Stomach (tissue), 9 donors: ENCODE results near the gene CERS5. TPM values are rescaled to one million over a fixed set of nuclear protein-coding genes. Genes with fewer than 3 reads are reported as not detected.
"Not testable (repeated sequence)": the region's sequence is repeated elsewhere in the genome, so short reads cannot be mapped to it uniquely, and the experiment has no call there.

ENCODE experiments used
- DNase-seq, 2 donors: peaks; one replicate each; pipeline versions ENCODE4 v3.0.0 to v3.0.0-alpha.2; 2013 to 2019
- H3K27ac ChIP-seq, 5 donors: fragments of 200-600 bp in 4 of 5; sonication (generic) in 4 of 5; one replicate each; pipeline ENCODE4 v1.5.1; 2013 to 2019; ENCODE audit warnings: mild to moderate bottlenecking in 1 of 5, moderate library complexity in 1 of 5
- H3K27me3 ChIP-seq, 3 donors: fragments of 200-600 bp; sonication (generic); one replicate each; pipeline ENCODE4 v1.5.1; 2017 to 2019; ENCODE audit warnings: mixed run types in 1 of 3
- H3K36me3 ChIP-seq, 4 donors: fragments of 200-600 bp; sonication (generic); 1 replicate in 3 of 4; 2 replicates in 1 of 4; pipeline ENCODE4 v1.5.1; 2016 to 2019
- H3K4me1 ChIP-seq, 4 donors: fragments of 200-600 bp; sonication (generic); one replicate each; pipeline ENCODE4 v1.5.1; 2016 to 2019
- H3K4me3 ChIP-seq, 4 donors: fragments of 200-600 bp; sonication (generic) in 3 of 4; one replicate each; pipeline ENCODE4 v1.5.1; 2016 to 2019; ENCODE audit warnings: mild to moderate bottlenecking in 1 of 4
- H3K9me3 ChIP-seq, 4 donors: fragments of 200-600 bp; sonication (generic); one replicate each; pipeline ENCODE4 v1.5.1; 2016 to 2019
- CTCF ChIP-seq, 7 experiments: fragments of 450-650 bp in 4 of 7; fragments of 200-600 bp in 3 of 7; sonication (generic) in 3 of 7; IDR thresholded peaks; one replicate each; pipeline ENCODE4 v1.5.1; 2016 to 2019; ENCODE audit warnings: antibody characterized with exemption in 7 of 7, control low read depth in 2 of 7, mild to moderate bottlenecking in 1 of 7
- EP300 ChIP-seq: sonication (generic); formaldehyde crosslinking; IDR thresholded peaks from one replicate; pipeline ENCODE4 v1.6.1; 2017; ENCODE audit warnings: antibody characterized with exemption
- POLR2A ChIP-seq, 4 donors: fragments of 450-650 bp; IDR thresholded peaks; one replicate each; pipeline ENCODE4 v1.6.1; 2016; ENCODE audit warnings: antibody characterized with exemption in 4 of 4, control low read depth in 2 of 4, mild to moderate bottlenecking in 1 of 4, moderate library complexity in 1 of 4
- POLR2AphosphoS5 ChIP-seq, 3 donors: sonication (generic); formaldehyde crosslinking; IDR thresholded peaks; one replicate each; pipeline ENCODE4 v1.6.1; 2016; ENCODE audit warnings: antibody characterized with exemption in 3 of 3
- WGBS, 5 donors: extraction: QIAGEN DNeasy Blood & Tissue Kit in 3 of 5; methylation state at CpG; one replicate each; pipeline versions ENCODE4 v1.1.5 to v1.1.7; 2013 to 2018; 5-methylcytosine and 5-hydroxymethylcytosine counted together
- intact Hi-C: fragments of 100-400 bp; cut with DNase I; formaldehyde crosslinking; loops from one replicate; pipeline ENCODE4 v1.15.1; 2023; ENCODE audit warnings: low total_unique reads
- polyA plus RNA-seq, 3 donors: library from polyadenylated mRNA; stranded (reverse); fragments of 200-250 nt; gene quantifications; one replicate each; pipeline ENCODE4 v1.2.3, GENCODE V29; 2013
- total RNA-seq, 5 donors: library from RNA; depleted of rRNA; stranded (reverse); fragments of >200 nt; gene quantifications; one replicate each; pipeline versions ENCODE4 v1.1.0 to v1.2.3, GENCODE V29; 2014 to 2016
- donor health status: healthy with polysubstance abuse.
- donor health status: Bipolar disorder and iron deficiency.
- donor health status: healthy.

Gene CERS5
- total and polyA plus RNA-seq, 8 donors, result 3.2 to 114 (median 24.0) TPM

GRCh38 chr12:50151047-50151687 lies 16.0 kb downstream of the CERS5 start:
- no peak overlapping the region for H3K27ac ChIP-seq

DNA sequence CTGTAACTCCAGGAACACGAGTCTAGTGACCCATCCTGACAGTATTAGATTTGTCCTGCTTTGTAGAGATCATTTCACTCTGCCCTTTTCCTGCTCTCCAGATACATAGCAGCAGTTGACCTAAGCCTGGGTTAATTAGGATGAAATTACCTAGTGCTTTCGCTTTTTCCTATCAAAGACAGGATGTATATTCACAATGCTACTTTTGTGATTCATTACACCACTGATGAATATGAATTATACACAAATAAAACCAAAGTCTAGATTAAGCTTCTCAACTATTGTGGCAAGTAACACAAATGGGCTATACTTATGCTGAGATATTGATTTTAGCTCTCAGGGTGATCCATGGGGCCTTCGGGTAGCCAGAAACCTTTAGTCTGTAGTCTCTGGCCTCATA lies 17.9 kb downstream of the CERS5 start:
- H3K4me3 ChIP-seq, result no peak overlapping the region
- H3K27ac ChIP-seq, result no peak overlapping the region
- WGBS, 5 donors, result 64 to 76% (median 66%) methylated on average over 3 of the region's 3 CpGs
- H3K27me3 ChIP-seq, result no peaks in the 10 kb centered on the region
- TF ChIP-seq POLR2AphosphoS5 (IDR thresholded peaks at IDR 0.05) (no peak), CTCF (IDR thresholded peaks at IDR 0.05) (no peak), EP300 (no peak), POLR2A (IDR thresholded peaks at IDR 0.05) (no peak)
- peaks cover 0 to 23% (median 5%) of the 10 kb centered on the region in 4 donors for H3K4me1 ChIP-seq
- no peak for DNase-seq
- H3K36me3 ChIP-seq, result peaks cover 0 to 12% (median 9%) of the 10 kb centered on the region in 4 donors
- no peaks in the 10 kb centered on the region for H3K9me3 ChIP-seq
- intact Hi-C loops, result no loop called here

More at GRCh38 chr12:50151047-50151687, 16.0 kb downstream of the CERS5 start:
- WGBS, 5 donors, result 65 to 87% (median 79%) methylated on average over 1 of the region's 1 CpG
- no peak for DNase-seq
- no peak for TF ChIP-seq POLR2A (IDR thresholded peaks at IDR 0.05)
- no peak for TF ChIP-seq POLR2AphosphoS5 (IDR thresholded peaks at IDR 0.05)
- no peak for TF ChIP-seq CTCF (IDR thresholded peaks at IDR 0.05)
- no peak for TF ChIP-seq EP300
- no peaks in the 10 kb centered on the region for H3K27me3 ChIP-seq
- peaks cover 0 to 13% (median 9%) of the 10 kb centered on the region in 4 donors for H3K36me3 ChIP-seq
- no peak overlapping the region for H3K4me3 ChIP-seq
- intact Hi-C loops, result no loop called here
- no peaks in the 10 kb centered on the region for H3K9me3 ChIP-seq
- H3K4me1 ChIP-seq, result peaks cover 0 to 12% (median 1%) of the 10 kb centered on the region in 4 donors

DNA sequence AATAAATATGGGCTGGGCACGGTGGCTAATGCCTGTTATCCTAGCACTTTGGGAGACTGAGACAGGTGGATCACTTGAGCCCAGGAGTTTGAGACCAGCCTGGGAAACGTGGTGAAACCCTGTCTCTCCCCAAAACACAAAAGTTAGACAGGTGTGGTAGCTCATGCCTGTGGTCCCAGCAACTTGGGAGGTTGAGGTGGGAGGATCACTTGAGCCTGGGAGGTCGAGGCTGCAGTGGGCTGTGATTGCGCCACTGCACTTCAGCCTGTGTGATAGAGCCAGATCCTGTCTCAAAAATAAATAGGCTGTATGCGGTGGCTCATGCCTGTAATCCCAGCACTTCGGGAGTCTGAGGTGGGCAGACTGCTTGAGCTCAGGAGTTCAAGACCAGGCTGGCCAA lies 19.2 kb downstream of the CERS5 start:
- intact Hi-C loops, H3K9me3 ChIP-seq, DNase-seq, H3K27ac ChIP-seq, H3K27me3 ChIP-seq, H3K4me3 ChIP-seq: not testable (repeated sequence)
- 87 to 94% (median 90%) methylated on average over 5 to 6 of the region's 6 CpGs for WGBS, 5 donors
- Histone ChIP-seq H3K4me1 (peaks cover 0 to 23% (median 5%) of the 10 kb centered on the region in 4 donors), H3K36me3 (peaks cover 0 to 12% (median 8%) of the 10 kb centered on the region in 4 donors)

- WGBS, 5 donors, result 95 to 99% (median 97%) methylated on average over 4 of the region's 4 CpGs
- TF ChIP-seq POLR2A (IDR thresholded peaks at IDR 0.05), result no peak
- no peak for TF ChIP-seq CTCF (IDR thresholded peaks at IDR 0.05)
- TF ChIP-seq EP300, result no peak
- TF ChIP-seq POLR2AphosphoS5 (IDR thresholded peaks at IDR 0.05), result no peak
- no peaks in the 10 kb centered on the region for H3K9me3 ChIP-seq
- DNase-seq, result no peak
- no peak overlapping the region for H3K4me3 ChIP-seq
- no peaks in the 10 kb centered on the region for H3K27me3 ChIP-seq
- H3K4me1 ChIP-seq, result peaks cover 0 to 23% (median 5%) of the 10 kb centered on the region in 4 donors
- peaks cover 0 to 19% (median 16%) of the 10 kb centered on the region in 4 donors for H3K36me3 ChIP-seq
- intact Hi-C loops, result no loop called here
- H3K27ac ChIP-seq, result no peak overlapping the region
These were observed 19.9 kb downstream of the CERS5 start for GRCh38 chr12:50147281-50147680.

DNA sequence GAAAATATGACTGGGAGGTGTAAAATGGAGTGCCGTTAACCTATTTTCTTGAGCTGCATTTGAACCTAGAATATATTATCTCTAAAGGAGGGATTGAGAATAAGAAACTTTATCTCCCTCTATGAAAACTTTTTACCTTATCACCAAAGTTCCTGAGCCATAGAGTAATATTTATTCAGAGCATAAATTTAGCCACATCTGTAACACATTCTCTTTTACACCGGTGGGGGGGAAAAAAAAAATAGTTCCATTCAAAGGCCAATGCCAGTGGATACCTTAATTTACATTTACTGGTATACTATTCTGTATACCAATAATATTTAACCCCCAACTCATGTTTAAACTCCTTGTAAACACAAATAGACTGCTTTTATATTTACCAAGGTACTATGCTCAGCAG lies 21.7 kb downstream of the CERS5 start:
- peaks cover 0 to 13% (median 5%) of the 10 kb centered on the region in 4 donors for H3K4me1 ChIP-seq
- H3K27ac ChIP-seq, result no peak overlapping the region
- no peak for DNase-seq
- H3K36me3 ChIP-seq, result peaks cover 3 to 37% (median 30%) of the 10 kb centered on the region in 4 donors
- no peaks in the 10 kb centered on the region for H3K9me3 ChIP-seq
- TF ChIP-seq POLR2AphosphoS5 (IDR thresholded peaks at IDR 0.05) (no peak), POLR2A (IDR thresholded peaks at IDR 0.05) (no peak), CTCF (IDR thresholded peaks at IDR 0.05) (no peak), EP300 (no peak)
- 40 to 70% (median 50%) methylated on average over 2 of the region's 2 CpGs for WGBS, 5 donors
- no peak overlapping the region for H3K4me3 ChIP-seq
- intact Hi-C loops, result no loop called here
- H3K27me3 ChIP-seq, result no peaks in the 10 kb centered on the region
